ENCODE data around the gene TEKT2.

TEKT2 gene

GRCh38 chr1:36083635-36084496 is at the start of gene TEKT2:
TSS of gene TEKT2 (plus strand) at chr1:36084094. CDS start at chr1:36084922, 828 bp downstream.
- no peak for DNase-seq (ENCODE audit: low read depth in 4 of 4, low spot score in 1 of 4)

GRCh38 chr1:36034692-36035091 is 49.2 kb upstream of the TEKT2 start:
- no peak for DNase-seq (ENCODE audit: low read depth in 4 of 4, low spot score in 1 of 4)

- no peak for DNase-seq (ENCODE audit: low read depth in 4 of 4, low spot score in 1 of 4)
These were observed 48.7 kb upstream of the TEKT2 start for GRCh38 chr1:36035154-36035553.

- DNase-seq (ENCODE audit: low read depth in 4 of 4, low spot score in 1 of 4), result no peak
These were observed 43.7 kb upstream of the TEKT2 start for GRCh38 chr1:36040238-36040637.

GRCh38 chr1:36051821-36052220 is 32.1 kb upstream of the TEKT2 start:
- DNase-seq (ENCODE audit: low read depth in 4 of 4, low spot score in 1 of 4), result no peak

GRCh38 chr1:36053978-36054377 is 29.9 kb upstream of the TEKT2 start:
- DNase-seq (ENCODE audit: low read depth in 4 of 4, low spot score in 1 of 4), result no peak

GRCh38 chr1:36055706-36056105 is 28.2 kb upstream of the TEKT2 start:
- no peak for DNase-seq (ENCODE audit: low read depth in 4 of 4, low spot score in 1 of 4)

- no peak for DNase-seq (ENCODE audit: low read depth in 4 of 4, low spot score in 1 of 4)
These were observed 21.6 kb upstream of the TEKT2 start for GRCh38 chr1:36062315-36062714.

GRCh38 chr1:36067871-36068270 is 16.0 kb upstream of the TEKT2 start:
- no peak for DNase-seq (ENCODE audit: low read depth in 4 of 4, low spot score in 1 of 4)

- no peak for DNase-seq (ENCODE audit: low read depth in 4 of 4, low spot score in 1 of 4)
These were observed 15.0 kb upstream of the TEKT2 start for GRCh38 chr1:36068866-36069265.

- DNase-seq (ENCODE audit: low read depth in 4 of 4, low spot score in 1 of 4), result no peak
These were observed 13.5 kb upstream of the TEKT2 start for GRCh38 chr1:36070349-36070748.

GRCh38 chr1:36076979-36077573 is 6.8 kb upstream of the TEKT2 start:
- DNase-seq (ENCODE audit: low read depth in 4 of 4, low spot score in 1 of 4), result no peak

GRCh38 chr1:36080236-36080635 is 3.7 kb upstream of the TEKT2 start:
- DNase-seq (ENCODE audit: low read depth in 4 of 4, low spot score in 1 of 4), result no peak

- DNase-seq (ENCODE audit: low read depth in 4 of 4, low spot score in 1 of 4), result no peak
These were observed 3.1 kb upstream of the TEKT2 start for GRCh38 chr1:36080801-36081200.

GRCh38 chr1:36081926-36082485 is 1.9 kb upstream of the TEKT2 start:
- no peak for DNase-seq (ENCODE audit: low read depth in 4 of 4, low spot score in 1 of 4)

GRCh38 chr1:36083219-36083618 is 675 bp upstream of the TEKT2 start:
- no peak for DNase-seq (ENCODE audit: low read depth in 4 of 4, low spot score in 1 of 4)

GRCh38 chr1:36084497-36085115 is 712 bp downstream of the TEKT2 start:
- no peak for DNase-seq (ENCODE audit: low read depth in 4 of 4, low spot score in 1 of 4)

- DNase-seq (ENCODE audit: low read depth in 4 of 4, low spot score in 1 of 4), result no peak
These were observed 1.2 kb downstream of the TEKT2 start for GRCh38 chr1:36085126-36085525.

- DNase-seq (ENCODE audit: low read depth in 4 of 4, low spot score in 1 of 4), result no peak
These were observed 2.0 kb downstream of the TEKT2 start for GRCh38 chr1:36085686-36086526.

- no peak for DNase-seq (ENCODE audit: low read depth in 4 of 4, low spot score in 1 of 4)
These were observed 2.8 kb downstream of the TEKT2 start for GRCh38 chr1:36086529-36087232.

Data from stimulated activated CD4-positive, alpha-beta T cell treated with anti-CD3 and anti-CD28 coated beads, Interleukin-1b, Interleukin-23, amount 100 ng/mL, for 24 hours (primary cell).